GM21367 (cell line): ENCODE data around the gene ANKRD39.
"Not testable (repeated sequence)": the region's sequence is repeated elsewhere in the genome, so short reads cannot be mapped to it uniquely, and the experiment has no call there.

Experiments
- ATAC-seq: cut with Tn5 transposase; IDR thresholded peaks from one replicate; pipeline ENCODE4 v1.9.1; 2021; ENCODE audit not compliant: unreplicated experiment

ANKRD39 gene

GRCh38 chr2:96873651-96874096 lies 15.9 kb upstream of the ANKRD39 start:
- ATAC-seq = no peak

DNA sequence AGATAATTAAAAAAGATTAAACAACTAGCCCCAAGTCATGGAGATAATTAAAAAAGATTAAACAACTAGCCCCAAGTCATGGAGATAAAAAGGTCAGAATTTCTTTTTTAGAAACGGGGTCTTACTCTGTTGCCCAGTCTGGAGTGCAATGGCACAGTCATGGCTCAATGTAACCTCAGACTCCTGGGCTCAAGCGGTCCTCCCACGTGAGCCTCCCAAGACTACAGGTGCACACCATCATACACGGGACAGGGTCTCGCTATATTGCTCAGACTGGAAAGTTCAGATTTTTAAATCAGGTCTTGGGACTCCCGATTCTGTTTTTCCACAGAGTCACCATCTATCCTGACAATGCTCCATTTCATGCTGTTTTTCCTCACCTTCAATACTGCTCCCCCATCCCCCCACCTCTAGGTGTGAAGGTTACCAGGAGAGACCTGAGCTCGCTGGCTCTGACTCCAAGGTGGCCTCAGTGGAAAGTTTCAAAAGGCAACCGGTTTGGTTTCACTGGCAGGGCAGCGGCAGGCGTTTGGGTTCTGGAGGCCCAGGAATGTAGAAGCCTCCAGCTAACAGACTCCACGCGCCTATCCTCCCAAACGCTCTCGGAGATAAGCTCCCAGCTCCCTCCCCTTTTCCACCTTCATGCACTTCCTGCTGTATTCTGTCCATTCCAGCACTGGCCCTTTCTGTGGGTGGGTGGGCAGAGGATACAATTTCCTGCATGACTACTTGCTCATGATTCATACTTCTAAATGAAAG lies 15.0 kb upstream of the ANKRD39 start:
- ATAC-seq = no peak

DNA sequence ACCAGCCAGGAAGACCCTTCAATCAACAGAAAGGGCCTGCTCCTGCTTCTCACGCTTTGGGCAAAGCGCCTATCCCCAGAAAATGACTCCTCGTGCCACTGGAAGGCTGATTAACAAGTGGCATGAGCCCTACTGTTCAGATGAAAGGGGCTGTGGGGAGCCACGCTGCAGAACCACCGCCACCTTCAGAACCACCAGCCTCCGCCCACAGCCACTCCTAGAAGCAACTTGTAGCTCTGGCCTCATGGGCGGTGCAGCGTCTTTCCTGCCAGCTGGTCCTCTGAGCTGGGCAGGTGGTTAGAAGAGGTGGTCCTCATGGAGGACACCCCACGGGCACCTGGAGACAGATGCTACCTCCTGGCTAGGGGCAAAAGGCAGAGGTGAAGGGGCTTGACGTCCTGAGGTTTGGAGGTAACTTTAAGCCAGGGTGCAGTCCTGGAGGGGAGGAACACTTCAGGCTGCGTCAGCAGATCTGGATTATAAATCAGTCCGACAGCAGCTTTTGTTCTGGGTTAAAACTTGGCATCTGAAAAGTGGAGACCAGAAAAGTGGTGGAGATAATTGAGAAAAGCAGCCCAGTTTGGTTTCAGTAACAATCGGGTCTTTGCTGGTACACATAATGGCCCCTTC lies 12.9 kb upstream of the ANKRD39 start:
- ATAC-seq = no peak

- no peak for ATAC-seq
Observed at GRCh38 chr2:96869822-96870625, 12.2 kb upstream of the ANKRD39 start, which contains the start of gene SEMA4C. Gene SEMA4C (minus strand): TSS chr2:96870080. CDS start chr2:96867886, 2,194 bp downstream.

GRCh38 chr2:96869281-96869821 lies 11.5 kb upstream of the ANKRD39 start:
- ATAC-seq = no peak

GRCh38 chr2:96868555-96869280 lies 10.9 kb upstream of the ANKRD39 start:
- no peak for ATAC-seq

- ATAC-seq = no peak
Observed at GRCh38 chr2:96867756-96868554, 10.1 kb upstream of the ANKRD39 start.

- no peak for ATAC-seq
Observed at GRCh38 chr2:96866986-96867755, 9.4 kb upstream of the ANKRD39 start.

DNA sequence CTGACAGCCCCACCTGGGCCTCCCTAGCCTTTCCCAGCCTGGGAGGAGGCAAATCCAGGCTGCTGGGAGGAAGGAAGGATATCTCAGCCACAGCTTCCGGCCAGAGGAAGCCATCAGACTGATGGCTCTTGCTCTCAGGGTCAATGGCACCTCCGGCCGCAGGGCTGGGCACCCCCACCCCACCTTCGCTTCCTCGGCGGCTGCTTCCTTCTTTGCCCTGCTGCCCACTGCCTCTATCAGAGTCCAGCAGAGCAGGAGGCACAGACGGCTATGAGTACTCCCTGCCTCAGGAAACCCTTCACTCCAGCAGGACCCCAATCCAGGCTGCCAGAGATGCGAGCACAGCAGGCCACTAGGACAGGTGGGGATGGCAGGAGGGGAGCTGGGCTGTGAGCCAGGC lies 8.8 kb upstream of the ANKRD39 start:
- ATAC-seq = no peak

DNA sequence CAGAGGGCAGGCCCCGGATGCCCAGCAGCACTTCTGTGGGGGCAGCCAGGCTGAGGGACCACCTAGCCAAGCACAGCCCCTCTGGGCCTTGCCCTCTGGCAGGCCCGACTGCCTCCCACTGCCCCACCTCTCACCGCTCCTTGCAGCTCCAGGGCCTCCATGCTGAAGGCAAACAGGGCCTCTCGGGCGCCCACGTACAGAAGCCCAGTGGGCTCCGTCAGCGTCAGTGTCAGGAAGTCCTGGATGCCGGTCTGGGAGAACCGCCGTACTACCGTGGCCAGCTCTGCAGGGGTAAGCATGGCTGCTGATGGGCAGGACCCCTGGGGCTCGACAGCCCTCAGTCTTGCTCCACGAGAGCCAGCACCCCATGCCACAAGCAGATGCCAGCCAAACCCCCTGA lies 8.3 kb upstream of the ANKRD39 start:
- no peak for ATAC-seq

DNA sequence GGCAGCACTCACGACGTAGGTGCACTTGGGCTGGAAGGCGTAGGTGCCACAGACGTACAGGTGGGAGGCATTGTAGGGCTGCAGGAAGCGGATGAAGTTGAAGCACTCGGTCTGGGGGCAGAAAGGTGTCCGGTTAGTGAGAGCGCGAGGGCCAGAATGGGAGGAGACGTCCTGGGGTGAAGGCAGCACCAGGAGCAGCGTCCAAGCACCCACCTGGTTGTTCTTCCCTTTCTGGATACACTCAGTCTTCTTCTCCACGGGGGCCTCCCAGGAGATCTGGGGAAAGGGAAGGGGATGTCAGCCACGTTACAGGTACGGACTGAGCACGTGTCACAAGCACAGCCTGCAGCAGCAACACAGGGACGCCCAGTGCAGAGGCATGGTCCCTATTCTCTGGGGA lies 7.8 kb upstream of the ANKRD39 start:
- no peak for ATAC-seq

- no peak for ATAC-seq
Observed at GRCh38 chr2:96864343-96865091, 6.7 kb upstream of the ANKRD39 start.

DNA sequence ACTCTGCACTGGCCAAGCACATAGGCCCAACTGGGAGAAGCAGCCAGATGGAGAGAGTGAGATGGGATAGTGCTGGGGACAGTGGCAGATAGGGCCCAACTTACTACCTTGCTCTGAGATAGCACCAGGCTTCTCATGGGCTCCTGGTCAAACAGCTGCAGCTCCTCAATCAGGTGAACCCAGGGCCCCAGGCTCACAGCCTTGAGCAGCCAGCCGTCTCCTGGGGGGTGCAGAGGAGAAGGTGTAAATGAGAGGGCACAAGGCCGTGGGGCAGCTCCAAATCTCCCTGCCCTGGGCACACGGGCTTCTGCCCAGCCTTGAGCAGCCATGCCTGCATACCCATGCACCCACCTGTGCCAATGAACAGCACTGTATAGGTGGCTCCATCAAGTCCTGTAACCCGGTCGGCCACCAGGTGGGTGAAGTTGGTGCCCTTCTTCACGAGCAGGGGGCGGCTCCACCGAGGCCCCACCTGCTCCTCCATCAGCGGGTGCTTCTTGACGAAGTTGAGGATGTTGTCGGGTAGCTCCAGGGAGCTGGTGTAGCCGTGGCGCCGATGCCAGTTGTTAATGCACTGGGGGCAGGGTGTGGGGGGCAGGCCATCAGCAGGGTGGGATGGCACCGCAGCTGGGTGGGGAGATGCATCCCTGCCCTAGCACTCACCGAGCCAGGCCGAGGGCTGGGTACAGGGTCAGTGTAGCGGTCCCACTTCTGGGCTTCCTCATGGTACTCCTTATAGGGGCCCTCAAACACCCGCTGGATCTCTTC lies 5.9 kb upstream of the ANKRD39 start:
- no peak for ATAC-seq

DNA sequence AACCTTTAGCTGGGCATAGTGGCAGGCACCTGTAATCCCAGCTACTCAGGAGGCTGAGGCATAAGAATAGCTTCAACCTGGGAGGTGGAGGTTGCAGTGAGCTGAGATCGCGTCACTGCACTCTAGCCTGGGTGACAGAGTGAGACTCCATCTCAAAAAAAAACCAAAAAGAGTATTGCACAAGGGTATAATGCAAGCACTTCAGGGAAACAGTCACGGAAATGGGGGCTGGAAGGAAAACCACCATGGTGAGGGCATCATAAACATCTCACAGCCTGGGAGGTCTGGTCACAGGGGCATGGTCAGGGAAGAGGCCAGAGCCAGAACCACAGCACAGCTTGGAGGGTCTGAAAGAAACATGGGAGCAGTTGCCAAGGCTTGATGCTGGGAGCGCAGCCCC lies 5.2 kb upstream of the ANKRD39 start:
- not testable (repeated sequence) for ATAC-seq

GRCh38 chr2:96861074-96861473 lies 3.3 kb upstream of the ANKRD39 start:
- no peak for ATAC-seq

- no peak for ATAC-seq
Observed at GRCh38 chr2:96860065-96861029, 2.5 kb upstream of the ANKRD39 start.

GRCh38 chr2:96859681-96860064 lies 1.9 kb upstream of the ANKRD39 start:
- no peak for ATAC-seq
